Breast epithelium (tissue), 4 donors: Measurements from ENCODE around the gene CTCFL. TPM values are rescaled to one million over a fixed set of nuclear protein-coding genes. Genes with fewer than 3 reads are reported as not detected.

ENCODE experiments used
- DNase-seq, 2 donors: peaks; one replicate each; pipeline ENCODE4 v3.0.0-alpha.2; 2019; ENCODE audit warnings: low spot score in 2 of 2
- H3K27ac ChIP-seq, 2 donors: fragments of 200-600 bp; sonication (generic) in 1 of 2; one replicate each; pipeline ENCODE4 v1.5.1; 2016 to 2019; ENCODE audit warnings: mild to moderate bottlenecking in 1 of 2
- H3K27me3 ChIP-seq, 2 donors: fragments of 200-600 bp; sonication (generic) in 1 of 2; one replicate each; pipeline versions ENCODE4 v1.5.1 to v1.6.0; 2017 to 2019; ENCODE audit warnings: control low read depth in 1 of 2, mild to moderate bottlenecking in 1 of 2
- H3K36me3 ChIP-seq: fragments of 200-600 bp; one replicate; pipeline ENCODE4 v1.5.1; 2019
- H3K4me1 ChIP-seq, 2 donors: fragments of 200-600 bp; sonication (generic); one replicate each; pipeline ENCODE4 v1.5.1; 2016 to 2019; ENCODE audit warnings: control low read depth in 1 of 2
- H3K4me3 ChIP-seq, 3 donors: fragments of 200-600 bp; sonication (generic); 1 replicate in 2 of 3; 2 replicates in 1 of 3; pipeline ENCODE4 v1.5.1; 2016 to 2019; ENCODE audit warnings: mild to moderate bottlenecking in 3 of 3, moderate library complexity in 2 of 3
- H3K9me3 ChIP-seq, 2 donors: fragments of 200-600 bp; sonication (generic) in 1 of 2; one replicate each; pipeline ENCODE4 v1.5.1; 2016 to 2019; ENCODE audit warnings: control low read depth in 1 of 2
- POLR2A ChIP-seq: fragments of 450-650 bp; IDR thresholded peaks from one replicate; pipeline ENCODE4 v1.6.1; 2016; ENCODE audit warnings: antibody characterized with exemption, mild to moderate bottlenecking, moderate library complexity
- POLR2AphosphoS5 ChIP-seq, 3 donors: sonication (generic); formaldehyde crosslinking; IDR thresholded peaks; one replicate each; pipeline ENCODE4 v1.6.1; 2017; ENCODE audit warnings: antibody characterized with exemption in 3 of 3
- intact Hi-C: fragments of 100-400 bp; cut with DNase I; formaldehyde crosslinking; loops from one replicate; pipeline ENCODE4 v1.15.1; 2023; ENCODE audit warnings: low total_unique reads
- total RNA-seq, 3 donors: library from RNA; depleted of rRNA; stranded (reverse); fragments of >200 nt; gene quantifications; one replicate each; pipeline ENCODE4 v1.1.0, GENCODE V29; 2016
- TF ChIP-seq, protein P1 (sequence below), 3 donors: fragments of 450-650 bp; IDR thresholded peaks; one replicate each; pipeline ENCODE4 v1.5.1; 2016 to 2017; ENCODE audit warnings: antibody characterized with exemption in 3 of 3, mild to moderate bottlenecking in 3 of 3, moderate library complexity in 3 of 3

The CTCFL gene, protein sequence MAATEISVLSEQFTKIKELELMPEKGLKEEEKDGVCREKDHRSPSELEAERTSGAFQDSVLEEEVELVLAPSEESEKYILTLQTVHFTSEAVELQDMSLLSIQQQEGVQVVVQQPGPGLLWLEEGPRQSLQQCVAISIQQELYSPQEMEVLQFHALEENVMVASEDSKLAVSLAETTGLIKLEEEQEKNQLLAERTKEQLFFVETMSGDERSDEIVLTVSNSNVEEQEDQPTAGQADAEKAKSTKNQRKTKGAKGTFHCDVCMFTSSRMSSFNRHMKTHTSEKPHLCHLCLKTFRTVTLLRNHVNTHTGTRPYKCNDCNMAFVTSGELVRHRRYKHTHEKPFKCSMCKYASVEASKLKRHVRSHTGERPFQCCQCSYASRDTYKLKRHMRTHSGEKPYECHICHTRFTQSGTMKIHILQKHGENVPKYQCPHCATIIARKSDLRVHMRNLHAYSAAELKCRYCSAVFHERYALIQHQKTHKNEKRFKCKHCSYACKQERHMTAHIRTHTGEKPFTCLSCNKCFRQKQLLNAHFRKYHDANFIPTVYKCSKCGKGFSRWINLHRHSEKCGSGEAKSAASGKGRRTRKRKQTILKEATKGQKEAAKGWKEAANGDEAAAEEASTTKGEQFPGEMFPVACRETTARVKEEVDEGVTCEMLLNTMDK
- not detected for total RNA-seq

- Histone ChIP-seq H3K36me3 (no peaks in the 10 kb centered on the region), H3K4me1 (no peaks in the 10 kb centered on the region), H3K27ac (no peak within 1 kb of the TSS), H3K27me3 (peaks cover 0 to 3% of the 10 kb centered on the region in 2 donors), H3K9me3 (no peaks in the 10 kb centered on the region), H3K4me3 (no peak within 1 kb of the TSS)
- TF ChIP-seq POLR2A (no peak), POLR2AphosphoS5 (IDR thresholded peaks at IDR 0.05) (no peak)
- TF ChIP-seq, protein P1, sequence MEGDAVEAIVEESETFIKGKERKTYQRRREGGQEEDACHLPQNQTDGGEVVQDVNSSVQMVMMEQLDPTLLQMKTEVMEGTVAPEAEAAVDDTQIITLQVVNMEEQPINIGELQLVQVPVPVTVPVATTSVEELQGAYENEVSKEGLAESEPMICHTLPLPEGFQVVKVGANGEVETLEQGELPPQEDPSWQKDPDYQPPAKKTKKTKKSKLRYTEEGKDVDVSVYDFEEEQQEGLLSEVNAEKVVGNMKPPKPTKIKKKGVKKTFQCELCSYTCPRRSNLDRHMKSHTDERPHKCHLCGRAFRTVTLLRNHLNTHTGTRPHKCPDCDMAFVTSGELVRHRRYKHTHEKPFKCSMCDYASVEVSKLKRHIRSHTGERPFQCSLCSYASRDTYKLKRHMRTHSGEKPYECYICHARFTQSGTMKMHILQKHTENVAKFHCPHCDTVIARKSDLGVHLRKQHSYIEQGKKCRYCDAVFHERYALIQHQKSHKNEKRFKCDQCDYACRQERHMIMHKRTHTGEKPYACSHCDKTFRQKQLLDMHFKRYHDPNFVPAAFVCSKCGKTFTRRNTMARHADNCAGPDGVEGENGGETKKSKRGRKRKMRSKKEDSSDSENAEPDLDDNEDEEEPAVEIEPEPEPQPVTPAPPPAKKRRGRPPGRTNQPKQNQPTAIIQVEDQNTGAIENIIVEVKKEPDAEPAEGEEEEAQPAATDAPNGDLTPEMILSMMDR (IDR thresholded peaks at IDR 0.05) = no peak
- intact Hi-C loops = loop anchor here (5.0 kb wide), 1 partner anchor 68 kb away; no protein-coding TSS in a partner anchor
- no peak for DNase-seq
Observed at GRCh38 chr20:57524511-57525176, at the start of gene CTCFL. CTCFL (minus strand) TSS chr20:57525140; CDS start chr20:57524205, 935 bp downstream.

DNA sequence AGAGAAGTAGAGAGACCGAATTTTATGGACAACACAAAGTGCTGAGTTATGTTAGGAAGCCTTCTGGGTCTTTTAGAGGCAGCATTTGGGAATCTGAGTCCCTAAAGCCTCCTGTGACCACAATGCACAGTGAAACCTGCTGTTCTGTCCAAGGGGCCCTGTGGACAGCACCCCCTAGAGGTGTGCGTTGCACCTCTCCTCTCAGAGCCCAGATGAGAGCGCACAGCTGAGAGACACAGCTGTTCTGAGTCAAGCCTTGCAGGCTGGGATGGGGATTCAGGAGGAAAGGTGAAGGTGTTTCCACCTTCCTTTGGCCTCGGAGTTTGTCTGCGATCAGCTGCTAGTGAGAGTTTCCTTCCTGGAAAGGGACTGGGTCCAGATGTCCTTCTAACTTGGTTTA lies 49.0 kb upstream of the CTCFL start:
- Histone ChIP-seq H3K4me1 (no peaks in the 10 kb centered on the region), H3K27me3 (peaks cover 0 to 21% of the 10 kb centered on the region in 2 donors), H3K27ac (no peak overlapping the region), H3K36me3 (no peaks in the 10 kb centered on the region), H3K9me3 (no peaks in the 10 kb centered on the region), H3K4me3 (no peak overlapping the region)
- intact Hi-C loops = no loop called here
- DNase-seq = no peak
- TF ChIP-seq, protein P1 (IDR thresholded peaks at IDR 0.05) = no peak
- TF ChIP-seq POLR2A = no peak
- TF ChIP-seq POLR2AphosphoS5 (IDR thresholded peaks at IDR 0.05) = no peak

GRCh38 chr20:57573242-57573641 lies 48.3 kb upstream of the CTCFL start:
- no peak for DNase-seq
- H3K27me3 ChIP-seq = peaks cover 0 to 18% of the 10 kb centered on the region in 2 donors
- H3K27ac ChIP-seq = no peak overlapping the region
- intact Hi-C loops = no loop called here
- no peaks in the 10 kb centered on the region for H3K9me3 ChIP-seq
- H3K4me3 ChIP-seq = no peak overlapping the region
- H3K4me1 ChIP-seq = no peaks in the 10 kb centered on the region
- no peaks in the 10 kb centered on the region for H3K36me3 ChIP-seq
- TF ChIP-seq POLR2AphosphoS5 (IDR thresholded peaks at IDR 0.05) (no peak), POLR2A (no peak)
- TF ChIP-seq, protein P1 (IDR thresholded peaks at IDR 0.05) = no peak

GRCh38 chr20:57571782-57572416 lies 47.0 kb upstream of the CTCFL start:
- no peak overlapping the region for H3K4me3 ChIP-seq
- H3K27me3 ChIP-seq = peaks cover 0 to 22% of the 10 kb centered on the region in 2 donors
- TF ChIP-seq POLR2AphosphoS5 (IDR thresholded peaks at IDR 0.05) (no peak), POLR2A (no peak)
- TF ChIP-seq, protein P1 (IDR thresholded peaks at IDR 0.05) = no peak
- H3K9me3 ChIP-seq = no peaks in the 10 kb centered on the region
- H3K4me1 ChIP-seq = no peaks in the 10 kb centered on the region
- DNase-seq = no peak
- no peaks in the 10 kb centered on the region for H3K36me3 ChIP-seq
- intact Hi-C loops = no loop called here
- no peak overlapping the region for H3K27ac ChIP-seq
